HG02870 (cell line): ENCODE data around the gene GRIK2.

Experiments used
- ATAC-seq: cut with Tn5 transposase; IDR thresholded peaks from one replicate; pipeline ENCODE4 v1.9.1; 2021; ENCODE audit warnings: mild to moderate bottlenecking, moderate library complexity; ENCODE audit not compliant: unreplicated experiment

GRIK2 gene

GRCh38 chr6:101700655-101701054, 307.1 kb downstream of the GRIK2 start:
- ATAC-seq: no peak

- ATAC-seq: no peak
These were observed 309.8 kb downstream of the GRIK2 start for GRCh38 chr6:101703311-101703710.

- no peak for ATAC-seq
These were observed 312.4 kb downstream of the GRIK2 start for GRCh38 chr6:101705866-101706265.

GRCh38 chr6:101706576-101706975, 313.1 kb downstream of the GRIK2 start:
- ATAC-seq: no peak

- no peak for ATAC-seq
These were observed 318.0 kb downstream of the GRIK2 start for GRCh38 chr6:101711518-101711917.

GRCh38 chr6:101716387-101716786, 322.9 kb downstream of the GRIK2 start:
- no peak for ATAC-seq

- ATAC-seq: no peak
These were observed 323.3 kb downstream of the GRIK2 start for GRCh38 chr6:101716810-101717209.

GRCh38 chr6:101719521-101719920, 326.0 kb downstream of the GRIK2 start:
- no peak for ATAC-seq

GRCh38 chr6:101722471-101722870, 329.0 kb downstream of the GRIK2 start:
- no peak for ATAC-seq

- ATAC-seq: no peak
These were observed 329.6 kb downstream of the GRIK2 start for GRCh38 chr6:101722991-101723579.

GRCh38 chr6:101728388-101728787, 334.9 kb downstream of the GRIK2 start:
- ATAC-seq: no peak

GRCh38 chr6:101728956-101729355, 335.4 kb downstream of the GRIK2 start:
- ATAC-seq: no peak

GRCh38 chr6:101730954-101731353, 337.4 kb downstream of the GRIK2 start:
- no peak for ATAC-seq

- ATAC-seq: no peak
These were observed 340.4 kb downstream of the GRIK2 start for GRCh38 chr6:101733899-101734298.

GRCh38 chr6:101738481-101738880, 345.0 kb downstream of the GRIK2 start:
- ATAC-seq: no peak

- no peak for ATAC-seq
These were observed 347.1 kb downstream of the GRIK2 start for GRCh38 chr6:101740631-101741030.

GRCh38 chr6:101741474-101742171, 348.1 kb downstream of the GRIK2 start:
- no peak for ATAC-seq

GRCh38 chr6:101747160-101747559, 353.7 kb downstream of the GRIK2 start:
- ATAC-seq: no peak

GRCh38 chr6:101747716-101748115, 354.2 kb downstream of the GRIK2 start:
- ATAC-seq: no peak

GRCh38 chr6:101755931-101756330, 362.4 kb downstream of the GRIK2 start:
- no peak for ATAC-seq

- ATAC-seq: no peak
These were observed 364.9 kb downstream of the GRIK2 start for GRCh38 chr6:101758368-101758767.

GRCh38 chr6:101760843-101761621, 367.5 kb downstream of the GRIK2 start:
- ATAC-seq: no peak
